Occipital lobe (tissue), 3 donors: ENCODE data around the gene B4GALT5. TPM values are rescaled to one million over a fixed set of nuclear protein-coding genes. Genes with fewer than 3 reads are reported as not detected.
A peak's percentile ranks its signal among the peaks of the same experiment; 100 is the strongest.

Experiments
- DNase-seq: peaks from one replicate; lab custom pipeline; 2025; lab: John Stamatoyannopoulos, UW
- small RNA-seq: library from RNA; depleted of rRNA; stranded (forward); fragments of <200 nt; gene quantifications from one replicate; pipeline ENCODE3, GENCODE V24; 2014
- total RNA-seq: library from RNA; depleted of rRNA; stranded (reverse); fragments of >200 nt; gene quantifications from one replicate; pipeline ENCODE4 v1.2.3, GENCODE V29; 2014

The B4GALT5 gene
- total RNA-seq, 1 donor from 2014 or later, result 59.3 TPM

GRCh38 chr20:49585585-49586245, 128.0 kb downstream of the B4GALT5 start:
- no peak for DNase-seq

DNA sequence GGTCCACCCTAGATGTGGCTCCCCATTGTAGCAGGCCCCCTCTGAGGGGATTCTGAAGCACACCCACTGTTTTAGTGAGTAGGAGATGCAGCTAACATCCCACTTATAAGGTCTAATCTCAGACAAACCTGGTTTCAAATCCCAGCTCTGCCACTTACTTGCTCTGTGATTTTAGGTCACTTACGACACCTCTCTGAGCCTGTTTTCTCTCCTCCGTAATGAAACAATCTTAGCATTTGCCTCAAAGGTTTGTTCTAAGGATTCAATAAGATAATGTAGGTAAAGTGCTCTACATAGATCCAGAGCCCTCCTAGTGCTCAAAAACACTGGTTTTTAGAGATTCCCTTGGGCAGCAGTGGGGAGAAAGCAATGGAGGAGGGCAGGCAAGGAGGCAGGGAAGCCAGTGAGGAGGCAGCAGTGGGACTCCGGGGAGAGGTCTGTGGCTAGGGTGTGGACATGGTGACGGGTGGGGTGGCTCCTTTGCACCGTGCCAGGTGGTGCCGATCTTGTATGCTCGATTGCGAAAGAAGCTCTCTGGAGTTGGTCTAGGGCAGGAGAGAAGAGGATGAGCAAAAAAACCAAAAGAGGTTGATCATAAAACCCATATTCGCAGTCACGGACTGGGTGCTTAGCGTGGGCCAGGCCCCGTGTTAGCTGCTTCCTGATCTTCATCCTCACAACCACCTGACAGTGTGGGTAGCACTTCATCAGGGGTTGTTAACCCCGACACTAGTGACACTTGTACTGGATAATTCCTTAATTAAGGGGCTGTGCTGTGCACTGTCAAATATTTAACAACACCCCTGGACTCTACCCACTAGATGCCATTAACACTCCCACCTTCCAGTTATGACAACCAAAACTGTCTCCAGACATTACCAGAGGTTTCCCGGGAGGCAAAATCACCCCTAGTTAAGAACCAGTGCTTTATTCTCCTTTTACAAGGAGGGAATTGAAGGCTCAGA, 129.0 kb downstream of the B4GALT5 start:
- DNase-seq, result no peak

GRCh38 chr20:49583669-49584417, 129.8 kb downstream of the B4GALT5 start:
- peak; percentile 42 for DNase-seq

GRCh38 chr20:49583343-49583668, 130.4 kb downstream of the B4GALT5 start:
- DNase-seq, result no peak

Small RNA genes lying within 50 kb of the gene (small RNA-seq; reads per million reads assigned to genes)
- gene RN7SL197P, result 0.12 reads per million
- not detected for gene SNRPFP1

Other genes with a start within 250 kb of the B4GALT5 start
- 5.8 TPM for gene KCNB1, start 231.2 kb downstream of the B4GALT5 start, total RNA-seq
- 10.8 TPM for gene PTGIS, start 145.7 kb downstream of the B4GALT5 start, total RNA-seq
- 6.1 TPM for gene SLC9A8, start 99.0 kb upstream of the B4GALT5 start, total RNA-seq
- gene SPATA2, start 201.7 kb upstream of the B4GALT5 start, total RNA-seq, result 2.7 TPM
- gene RNF114, start 222.5 kb upstream of the B4GALT5 start, total RNA-seq, result 38.7 TPM